ENCODE results near the gene SLC38A1.

GRCh38 chr12:46256942-46257341 is 11.9 kb downstream of the SLC38A1 start:
- TF ChIP-seq POLR2AphosphoS5 (IDR thresholded peaks at IDR 0.05; ENCODE audit: insufficient read depth in 1 of 2, low read depth in 1 of 2) (no peak), POLR2A (IDR thresholded peaks at IDR 0.05) (no peak), CTCF (IDR thresholded peaks at IDR 0.05) (no peak)

Measured in vagina (tissue), 2 donors.